ENCODE data around the gene MMP7.

- no peak for TF ChIP-seq POLR2A (IDR thresholded peaks at IDR 0.05)
- no peak for TF ChIP-seq CTCF (IDR thresholded peaks at IDR 0.05)
Observed at GRCh38 chr11:102544594-102544993, 14.0 kb upstream of the MMP7 start.

All from adrenal gland (tissue), 5 donors.